Sigmoid colon (tissue), 7 donors: ENCODE data around the gene HRK. TPM values are rescaled to one million over a fixed set of nuclear protein-coding genes. Genes with fewer than 3 reads are reported as not detected.

Experiments
- DNase-seq: peaks from one replicate; pipeline ENCODE4 v3.0.0-alpha.2; 2019
- H3K27ac ChIP-seq, 4 donors: fragments of 200-600 bp; sonication (generic); one replicate each; pipeline ENCODE4 v1.5.1; 2016 to 2019; ENCODE audit warnings: mild to moderate bottlenecking in 1 of 4
- H3K27me3 ChIP-seq, 3 donors: fragments of 200-600 bp; sonication (generic); one replicate each; pipeline ENCODE4 v1.5.1; 2019; ENCODE audit warnings: mild to moderate bottlenecking in 1 of 3
- H3K36me3 ChIP-seq, 4 donors: fragments of 200-600 bp; sonication (generic); one replicate each; pipeline ENCODE4 v1.5.1; 2016 to 2019
- H3K4me1 ChIP-seq, 4 donors: fragments of 200-600 bp; sonication (generic); one replicate each; pipeline ENCODE4 v1.5.1; 2017 to 2019
- H3K4me3 ChIP-seq, 4 donors: fragments of 200-600 bp; sonication (generic); one replicate each; pipeline ENCODE4 v1.5.1; 2017 to 2019; ENCODE audit warnings: mild to moderate bottlenecking in 2 of 4, moderate library complexity in 1 of 4
- H3K9me3 ChIP-seq, 4 donors: fragments of 200-600 bp in 3 of 4; sonication (generic) in 3 of 4; one replicate each; pipeline versions ENCODE4 v1.5.1 to v1.6.1; 2013 to 2019
- EP300 ChIP-seq, 4 donors: sonication (generic); formaldehyde crosslinking; IDR thresholded peaks; one replicate each; pipeline ENCODE4 v1.6.1; 2017; ENCODE audit warnings: antibody characterized with exemption in 4 of 4
- POLR2A ChIP-seq, 2 donors: fragments of 450-650 bp; IDR thresholded peaks; one replicate each; pipeline ENCODE4 v1.6.1; 2016; ENCODE audit warnings: antibody characterized with exemption in 2 of 2, mild to moderate bottlenecking in 2 of 2, moderate library complexity in 2 of 2
- POLR2AphosphoS5 ChIP-seq, 4 donors: sonication (generic); formaldehyde crosslinking; IDR thresholded peaks; one replicate each; pipeline ENCODE4 v1.6.1; 2017; ENCODE audit warnings: antibody characterized with exemption in 4 of 4
- WGBS, 2 donors: extraction: QIAGEN DNeasy Blood & Tissue Kit; methylation state at CpG; one replicate each; pipeline ENCODE4 v1.1.7; 2013; 5-methylcytosine and 5-hydroxymethylcytosine counted together
- intact Hi-C: fragments of 100-400 bp; cut with DNase I; formaldehyde crosslinking; loops from one replicate; pipeline ENCODE4 v1.15.1; 2023
- polyA plus RNA-seq, 3 donors: library from polyadenylated mRNA; stranded (reverse); fragments of 200-250 nt; gene quantifications; one replicate each; pipeline ENCODE4 v1.2.3, GENCODE V29; 2013
- total RNA-seq, 4 donors: library from RNA; depleted of rRNA; stranded (reverse); fragments of >200 nt; gene quantifications; one replicate each; pipeline ENCODE4 v1.1.0, GENCODE V29; 2016
- TF ChIP-seq, protein P1 (sequence below), 4 experiments: fragments of 450-650 bp in 3 of 4; fragments of 200-600 bp in 1 of 4; IDR thresholded peaks; one replicate each; pipeline ENCODE4 v1.5.1; 2016 to 2019; ENCODE audit warnings: antibody characterized with exemption in 4 of 4, mild to moderate bottlenecking in 3 of 4, moderate library complexity in 2 of 4
- donor health status: healthy with polysubstance abuse.
- donor health status: Bipolar disorder and iron deficiency.
- donor health status: healthy.

Gene HRK
- total and polyA plus RNA-seq, 7 donors = under 0.01 to 0.92 (median 0.19) TPM; not detected in 3

DNA sequence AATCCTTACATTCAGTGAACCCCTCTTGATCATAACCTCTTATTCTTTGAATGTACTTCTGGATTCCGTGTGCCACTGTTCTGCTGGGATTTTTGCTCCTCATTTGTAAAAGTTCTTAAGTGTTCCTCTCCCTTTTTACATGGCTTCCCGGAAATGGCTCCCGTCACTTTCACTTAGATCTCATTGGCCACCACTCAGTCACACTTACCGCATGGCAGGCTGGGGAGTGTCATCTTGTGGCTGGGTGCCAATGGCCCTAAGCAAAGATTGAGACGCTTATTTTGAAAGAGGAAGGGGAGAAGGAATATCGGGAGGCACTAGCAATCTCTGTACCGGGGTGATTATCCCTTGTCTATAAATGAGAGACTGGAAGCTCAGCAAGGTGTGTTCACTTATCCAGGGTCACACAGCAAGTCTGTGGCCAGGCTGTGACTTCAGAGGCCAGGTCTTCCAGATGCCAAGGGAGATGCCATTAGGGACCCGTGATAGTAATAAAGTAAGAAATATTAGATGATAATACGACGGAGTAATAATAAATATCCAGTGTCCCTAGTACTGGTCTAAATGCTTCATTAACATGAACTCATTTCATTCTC lies 74.3 kb downstream of the HRK start:
- TF ChIP-seq POLR2AphosphoS5 (IDR thresholded peaks at IDR 0.05) (no peak), EP300 (IDR thresholded peaks at IDR 0.05) (no peak), POLR2A (IDR thresholded peaks at IDR 0.05) (no peak)
- TF ChIP-seq, protein P1, sequence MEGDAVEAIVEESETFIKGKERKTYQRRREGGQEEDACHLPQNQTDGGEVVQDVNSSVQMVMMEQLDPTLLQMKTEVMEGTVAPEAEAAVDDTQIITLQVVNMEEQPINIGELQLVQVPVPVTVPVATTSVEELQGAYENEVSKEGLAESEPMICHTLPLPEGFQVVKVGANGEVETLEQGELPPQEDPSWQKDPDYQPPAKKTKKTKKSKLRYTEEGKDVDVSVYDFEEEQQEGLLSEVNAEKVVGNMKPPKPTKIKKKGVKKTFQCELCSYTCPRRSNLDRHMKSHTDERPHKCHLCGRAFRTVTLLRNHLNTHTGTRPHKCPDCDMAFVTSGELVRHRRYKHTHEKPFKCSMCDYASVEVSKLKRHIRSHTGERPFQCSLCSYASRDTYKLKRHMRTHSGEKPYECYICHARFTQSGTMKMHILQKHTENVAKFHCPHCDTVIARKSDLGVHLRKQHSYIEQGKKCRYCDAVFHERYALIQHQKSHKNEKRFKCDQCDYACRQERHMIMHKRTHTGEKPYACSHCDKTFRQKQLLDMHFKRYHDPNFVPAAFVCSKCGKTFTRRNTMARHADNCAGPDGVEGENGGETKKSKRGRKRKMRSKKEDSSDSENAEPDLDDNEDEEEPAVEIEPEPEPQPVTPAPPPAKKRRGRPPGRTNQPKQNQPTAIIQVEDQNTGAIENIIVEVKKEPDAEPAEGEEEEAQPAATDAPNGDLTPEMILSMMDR (IDR thresholded peaks at IDR 0.05) = no peak

More for the DNA sequence above, 74.3 kb downstream of the HRK start:
- intact Hi-C loops = no loop called here
- H3K4me3 ChIP-seq = no peak overlapping the region
- H3K27me3 ChIP-seq = no peaks in the 10 kb centered on the region
- no peaks in the 10 kb centered on the region for H3K9me3 ChIP-seq
- H3K4me1 ChIP-seq = no peaks in the 10 kb centered on the region
- 83% methylated on average over 10 of the region's 10 CpGs for WGBS, 2 donors
- H3K36me3 ChIP-seq = no peaks in the 10 kb centered on the region
- no peak overlapping the region for H3K27ac ChIP-seq
- no peak for DNase-seq

Other genes with a start within 250 kb of the HRK start
- 10 to 100 TPM; 10.5 to 18.0 (median 13.7) TPM for gene SPRING1, start 143.4 kb downstream of the HRK start, total RNA-seq
- gene SPRING1, start 143.4 kb downstream of the HRK start, polyA plus RNA-seq = 10 to 100 TPM; 16.2 to 38.6 (median 35.4) TPM
- gene RNFT2, start 143.1 kb downstream of the HRK start, total RNA-seq = 1 to 10 TPM in 2 of 4 donors, under 1 TPM in 2; 0.36 to 4.3 (median 0.80) TPM
- 1 to 10 TPM in 2 of 3 donors, under 1 TPM in 1; 0.46 to 3.1 (median 1.2) TPM for gene RNFT2, start 143.1 kb downstream of the HRK start, polyA plus RNA-seq
- gene FBXW8, start 29.5 kb upstream of the HRK start, total RNA-seq = 10 to 100 TPM in 2 of 4 donors, 1 to 10 TPM in 2; 7.7 to 19.1 (median 10.7) TPM
- gene FBXW8, start 29.5 kb upstream of the HRK start, polyA plus RNA-seq = 1 to 10 TPM; 2.3 to 6.3 (median 3.0) TPM
- 1 to 10 TPM in 3 of 4 donors, under 1 TPM in 1; 0.81 to 7.8 (median 3.5) TPM for gene TESC, start 218.0 kb upstream of the HRK start, total RNA-seq
- 1 to 10 TPM in 2 of 3 donors, under 1 TPM in 1; 0.92 to 6.7 (median 4.8) TPM for gene TESC, start 218.0 kb upstream of the HRK start, polyA plus RNA-seq